ENCODE data around the gene PABPN1. TPM values are rescaled to one million over a fixed set of nuclear protein-coding genes. Genes with fewer than 3 reads are reported as not detected.

Gene PABPN1
- total RNA-seq, 1 donor from 2014 or later: 73.7 TPM

- DNase-seq (ENCODE audit: missing footprints) (no peak), ATAC-seq (no peak)
- intact Hi-C loops (cut with DNase I): no loop called here
Measured at GRCh38 chr14:23348297-23348655, 27.0 kb downstream of the PABPN1 start.

GRCh38 chr14:23349156-23349845, 28.0 kb downstream of the PABPN1 start:
- intact Hi-C loops (cut with DNase I): no loop called here
- ATAC-seq: no peak
- DNase-seq (ENCODE audit: missing footprints): no peak

- peak; percentile 18 for ATAC-seq
- intact Hi-C loops (cut with DNase I): no loop called here
- peak; percentile 69 for DNase-seq (ENCODE audit: missing footprints)
Measured at GRCh38 chr14:23351681-23352505, 30.6 kb downstream of the PABPN1 start.

- DNase-seq (ENCODE audit: missing footprints): peak; percentile 83
- intact Hi-C loops (cut with DNase I): no loop called here
- peak; percentile 93 for ATAC-seq
Measured at GRCh38 chr14:23352506-23353432, 31.5 kb downstream of the PABPN1 start, which contains the start of gene SLC22A17. SLC22A17 (minus strand) TSS chr14:23352887.

GRCh38 chr14:23353433-23353780, 32.1 kb downstream of the PABPN1 start:
- ATAC-seq (no peak), DNase-seq (ENCODE audit: missing footprints) (peak; percentile 45)
- intact Hi-C loops (cut with DNase I): no loop called here

GRCh38 chr14:23354990-23355389, 33.7 kb downstream of the PABPN1 start:
- ATAC-seq: no peak
- intact Hi-C loops (cut with DNase I): no loop called here
- no peak for DNase-seq (ENCODE audit: missing footprints)

- intact Hi-C loops (cut with DNase I): no loop called here
- DNase-seq (ENCODE audit: missing footprints) (no peak), ATAC-seq (no peak)
Measured at GRCh38 chr14:23355871-23356435, 34.7 kb downstream of the PABPN1 start.

- intact Hi-C loops (cut with DNase I): no loop called here
- DNase-seq (ENCODE audit: missing footprints) (no peak), ATAC-seq (no peak)
Measured at GRCh38 chr14:23356662-23357061, 35.4 kb downstream of the PABPN1 start.

- DNase-seq (ENCODE audit: missing footprints) (peak; percentile 68), ATAC-seq (no peak)
- intact Hi-C loops (cut with DNase I): no loop called here
Measured at GRCh38 chr14:23357261-23357660, 36.0 kb downstream of the PABPN1 start.

GRCh38 chr14:23358042-23358441, 36.8 kb downstream of the PABPN1 start:
- DNase-seq (ENCODE audit: missing footprints) (no peak), ATAC-seq (no peak)
- intact Hi-C loops (cut with DNase I): no loop called here

- DNase-seq (ENCODE audit: missing footprints) (no peak), ATAC-seq (no peak)
- intact Hi-C loops (cut with DNase I): no loop called here
Measured at GRCh38 chr14:23358553-23359166, 37.4 kb downstream of the PABPN1 start.

GRCh38 chr14:23359167-23359626, 37.9 kb downstream of the PABPN1 start:
- no peak for ATAC-seq
- peak; percentile 62 for DNase-seq (ENCODE audit: missing footprints)
- intact Hi-C loops (cut with DNase I): no loop called here

GRCh38 chr14:23359722-23360447, 38.6 kb downstream of the PABPN1 start:
- ATAC-seq (no peak), DNase-seq (ENCODE audit: missing footprints) (peak; percentile 40)
- intact Hi-C loops (cut with DNase I): no loop called here

- intact Hi-C loops (cut with DNase I): no loop called here
- DNase-seq (ENCODE audit: missing footprints) (peak; percentile 62), ATAC-seq (no peak)
Measured at GRCh38 chr14:23360496-23360895, 39.2 kb downstream of the PABPN1 start.

- intact Hi-C loops (cut with DNase I): no loop called here
- DNase-seq (ENCODE audit: missing footprints) (no peak), ATAC-seq (no peak)
Measured at GRCh38 chr14:23361320-23361719, 40.1 kb downstream of the PABPN1 start.

- ATAC-seq (no peak), DNase-seq (ENCODE audit: missing footprints) (no peak)
- intact Hi-C loops (cut with DNase I): no loop called here
Measured at GRCh38 chr14:23361763-23362162, 40.5 kb downstream of the PABPN1 start.

GRCh38 chr14:23362200-23362599, 40.9 kb downstream of the PABPN1 start:
- DNase-seq (ENCODE audit: missing footprints) (no peak), ATAC-seq (no peak)
- intact Hi-C loops (cut with DNase I): no loop called here

Data from Right ventricle myocardium inferior (tissue), 1 donor.